Uterus (tissue), 4 donors: ENCODE measurements around the gene OSBPL2. TPM values are rescaled to one million over a fixed set of nuclear protein-coding genes. Genes with fewer than 3 reads are reported as not detected.

Source experiments
- DNase-seq, 2 donors: peaks; one replicate each; pipeline ENCODE4 v3.0.0-alpha.2; 2019 to 2020
- H3K27ac ChIP-seq, 2 donors: fragments of 200-600 bp; sonication (generic); 1 replicate in 1 of 2; 2 replicates in 1 of 2; pipeline ENCODE4 v1.5.1; 2016 to 2018
- H3K27me3 ChIP-seq, 2 donors: fragments of 200-600 bp; sonication (generic); one replicate each; pipeline ENCODE4 v1.5.1; 2018 to 2019; ENCODE audit warnings: control low read depth in 1 of 2
- H3K36me3 ChIP-seq, 2 donors: fragments of 200-600 bp; sonication (generic); one replicate each; pipeline ENCODE4 v1.5.1; 2019; ENCODE audit warnings: control low read depth in 1 of 2
- H3K4me1 ChIP-seq, 2 donors: fragments of 200-600 bp; sonication (generic); one replicate each; pipeline ENCODE4 v1.5.1; 2018 to 2019; ENCODE audit warnings: control low read depth in 1 of 2
- H3K4me3 ChIP-seq, 2 donors: fragments of 200-600 bp; sonication (generic); 1 replicate in 1 of 2; 2 replicates in 1 of 2; pipeline ENCODE4 v1.5.1; 2018 to 2019; ENCODE audit warnings: mild to moderate bottlenecking in 1 of 2
- H3K9me3 ChIP-seq, 2 donors: fragments of 200-600 bp; sonication (generic); one replicate each; pipeline ENCODE4 v1.5.1; 2019; ENCODE audit warnings: control low read depth in 1 of 2
- POLR2A ChIP-seq, 2 donors: fragments of 450-650 bp; IDR thresholded peaks; one replicate each; pipeline ENCODE4 v1.6.1; 2016; ENCODE audit warnings: antibody characterized with exemption in 2 of 2, mild to moderate bottlenecking in 1 of 2, moderate library complexity in 1 of 2
- intact Hi-C: fragments of 100-400 bp; cut with DNase I; formaldehyde crosslinking; loops from one replicate; pipeline ENCODE4 v1.15.1; 2023; ENCODE audit warnings: low total_unique reads
- total RNA-seq, 4 donors: library from RNA; depleted of rRNA in 3 of 4; stranded (reverse); fragments of >200 nt in 3 of 4; gene quantifications; one replicate each; pipeline versions ENCODE4 v1.1.0 to v1.2.4, GENCODE V29; 2014 to 2023
- TF ChIP-seq, protein P1 (sequence below), 4 experiments: fragments of 200-600 bp in 2 of 4; fragments of 450-650 bp in 2 of 4; sonication (generic) in 2 of 4; IDR thresholded peaks; one replicate each; pipeline ENCODE4 v1.5.1; 2016 to 2019; ENCODE audit warnings: antibody characterized with exemption in 4 of 4, mild to moderate bottlenecking in 2 of 4, moderate library complexity in 1 of 4
- donor health status: DM: yes; HTN: yes; CAD: no.

OSBPL2 gene
- total RNA-seq, 4 donors from 2014 or later = 12.3 to 55.9 (median 33.4) TPM

DNA sequence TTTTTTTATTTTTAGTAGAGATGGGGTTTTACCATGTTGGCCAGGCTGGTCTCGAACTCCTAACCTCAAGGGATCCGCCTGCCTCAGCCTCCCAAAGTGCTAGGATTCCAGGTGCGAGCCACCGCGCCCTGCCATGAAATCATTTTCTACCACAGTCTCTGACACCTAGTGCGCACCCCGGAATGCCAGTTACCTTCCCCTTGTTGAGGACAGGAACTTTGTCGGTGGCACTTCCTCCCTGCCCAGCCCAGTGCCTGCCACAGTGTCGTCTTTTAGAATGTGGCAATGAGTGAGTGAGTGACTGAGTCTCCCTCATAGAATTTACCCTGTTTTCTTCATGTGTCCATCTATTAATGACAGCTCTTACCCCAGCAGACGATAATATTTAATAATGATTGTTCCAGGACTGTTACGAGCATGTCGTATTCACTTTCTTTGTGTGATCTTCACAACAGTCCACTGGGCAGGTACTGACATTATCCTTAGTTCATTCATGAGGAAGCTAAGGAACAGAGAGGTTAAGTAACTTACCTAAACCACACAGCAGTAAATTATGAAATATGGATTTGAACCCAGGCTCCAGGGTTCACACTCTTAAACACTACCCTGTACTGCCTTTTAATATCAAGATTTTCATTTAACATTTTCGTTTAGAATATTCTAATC is 1.8 kb downstream of the OSBPL2 start:
- intact Hi-C loops = no loop called here
- no peaks in the 10 kb centered on the region for H3K27me3 ChIP-seq
- no peaks in the 10 kb centered on the region for H3K4me1 ChIP-seq
- TF ChIP-seq, protein P1, sequence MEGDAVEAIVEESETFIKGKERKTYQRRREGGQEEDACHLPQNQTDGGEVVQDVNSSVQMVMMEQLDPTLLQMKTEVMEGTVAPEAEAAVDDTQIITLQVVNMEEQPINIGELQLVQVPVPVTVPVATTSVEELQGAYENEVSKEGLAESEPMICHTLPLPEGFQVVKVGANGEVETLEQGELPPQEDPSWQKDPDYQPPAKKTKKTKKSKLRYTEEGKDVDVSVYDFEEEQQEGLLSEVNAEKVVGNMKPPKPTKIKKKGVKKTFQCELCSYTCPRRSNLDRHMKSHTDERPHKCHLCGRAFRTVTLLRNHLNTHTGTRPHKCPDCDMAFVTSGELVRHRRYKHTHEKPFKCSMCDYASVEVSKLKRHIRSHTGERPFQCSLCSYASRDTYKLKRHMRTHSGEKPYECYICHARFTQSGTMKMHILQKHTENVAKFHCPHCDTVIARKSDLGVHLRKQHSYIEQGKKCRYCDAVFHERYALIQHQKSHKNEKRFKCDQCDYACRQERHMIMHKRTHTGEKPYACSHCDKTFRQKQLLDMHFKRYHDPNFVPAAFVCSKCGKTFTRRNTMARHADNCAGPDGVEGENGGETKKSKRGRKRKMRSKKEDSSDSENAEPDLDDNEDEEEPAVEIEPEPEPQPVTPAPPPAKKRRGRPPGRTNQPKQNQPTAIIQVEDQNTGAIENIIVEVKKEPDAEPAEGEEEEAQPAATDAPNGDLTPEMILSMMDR (IDR thresholded peaks at IDR 0.05) = no peak
- no peak for TF ChIP-seq POLR2A (IDR thresholded peaks at IDR 0.05)
- no peak overlapping the region for H3K4me3 ChIP-seq
- no peak overlapping the region for H3K27ac ChIP-seq
- H3K36me3 ChIP-seq = no peaks in the 10 kb centered on the region
- H3K9me3 ChIP-seq = no peaks in the 10 kb centered on the region
- no peak for DNase-seq

- intact Hi-C loops = no loop called here
- no peak for TF ChIP-seq POLR2A (IDR thresholded peaks at IDR 0.05)
- TF ChIP-seq, protein P1 (IDR thresholded peaks at IDR 0.05) = no peak
- H3K4me1 ChIP-seq = no peaks in the 10 kb centered on the region
- no peaks in the 10 kb centered on the region for H3K36me3 ChIP-seq
- DNase-seq = no peak
- no peak overlapping the region for H3K27ac ChIP-seq
- H3K9me3 ChIP-seq = no peaks in the 10 kb centered on the region
- no peak overlapping the region for H3K4me3 ChIP-seq
- no peaks in the 10 kb centered on the region for H3K27me3 ChIP-seq
Measured at GRCh38 chr20:62241506-62241905, 3.2 kb downstream of the OSBPL2 start.

- no peak for DNase-seq
- TF ChIP-seq POLR2A (IDR thresholded peaks at IDR 0.05) = no peak
- TF ChIP-seq, protein P1 (IDR thresholded peaks at IDR 0.05) = no peak
- H3K36me3 ChIP-seq = no peaks in the 10 kb centered on the region
- intact Hi-C loops = no loop called here
- no peak overlapping the region for H3K4me3 ChIP-seq
- H3K27ac ChIP-seq = no peak overlapping the region
- no peaks in the 10 kb centered on the region for H3K9me3 ChIP-seq
- H3K27me3 ChIP-seq = no peaks in the 10 kb centered on the region
- no peaks in the 10 kb centered on the region for H3K4me1 ChIP-seq
Measured at GRCh38 chr20:62242176-62242575, 3.9 kb downstream of the OSBPL2 start.

GRCh38 chr20:62243106-62243505 is 4.8 kb downstream of the OSBPL2 start:
- Histone ChIP-seq H3K4me1 (no peaks in the 10 kb centered on the region), H3K4me3 (no peak overlapping the region), H3K9me3 (no peaks in the 10 kb centered on the region), H3K27me3 (no peaks in the 10 kb centered on the region), H3K36me3 (no peaks in the 10 kb centered on the region), H3K27ac (no peak overlapping the region)
- intact Hi-C loops = no loop called here
- TF ChIP-seq, protein P1 (IDR thresholded peaks at IDR 0.05) = no peak
- TF ChIP-seq POLR2A (IDR thresholded peaks at IDR 0.05) = no peak
- no peak for DNase-seq

- H3K36me3 ChIP-seq = no peaks in the 10 kb centered on the region
- TF ChIP-seq POLR2A (IDR thresholded peaks at IDR 0.05) = no peak
- TF ChIP-seq, protein P1 (IDR thresholded peaks at IDR 0.05) = no peak
- intact Hi-C loops = no loop called here
- no peaks in the 10 kb centered on the region for H3K9me3 ChIP-seq
- H3K27ac ChIP-seq = no peak overlapping the region
- DNase-seq = no peak
- H3K27me3 ChIP-seq = no peaks in the 10 kb centered on the region
- H3K4me3 ChIP-seq = no peak overlapping the region
- no peaks in the 10 kb centered on the region for H3K4me1 ChIP-seq
Measured at GRCh38 chr20:62243906-62244515, 5.7 kb downstream of the OSBPL2 start.
